ENCODE results near the gene CSF1R.

CSF1R gene

GRCh38 chr5:150085950-150086715 lies at the start of gene CSF1R:
Gene CSF1R, minus strand, starts transcription at chr5:150086554. Its CDS starts 127 bp downstream, at chr5:150086427.
- no peak for DNase-seq

- no peak for DNase-seq
Observed at GRCh38 chr5:150135557-150136304, 49.4 kb upstream of the CSF1R start.

DNA sequence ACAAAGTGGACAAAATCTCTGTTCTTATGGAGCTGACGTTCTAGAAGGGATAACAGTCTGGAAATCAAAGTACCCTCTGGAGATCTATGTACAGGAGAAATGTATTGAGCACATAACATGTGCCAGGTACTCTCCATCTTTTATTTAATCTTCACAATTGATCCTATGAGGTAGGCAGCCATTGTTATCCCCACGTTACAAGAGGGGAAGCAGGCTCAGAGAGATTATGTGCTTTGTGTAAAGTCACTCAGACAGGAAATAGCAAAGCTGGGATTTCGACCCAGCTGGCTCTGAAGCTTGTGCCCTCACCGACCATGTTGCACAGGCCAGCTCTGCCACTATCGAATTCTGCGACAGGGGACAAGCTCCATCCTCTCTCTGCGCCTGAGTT lies 47.8 kb upstream of the CSF1R start:
- DNase-seq = no peak

DNA sequence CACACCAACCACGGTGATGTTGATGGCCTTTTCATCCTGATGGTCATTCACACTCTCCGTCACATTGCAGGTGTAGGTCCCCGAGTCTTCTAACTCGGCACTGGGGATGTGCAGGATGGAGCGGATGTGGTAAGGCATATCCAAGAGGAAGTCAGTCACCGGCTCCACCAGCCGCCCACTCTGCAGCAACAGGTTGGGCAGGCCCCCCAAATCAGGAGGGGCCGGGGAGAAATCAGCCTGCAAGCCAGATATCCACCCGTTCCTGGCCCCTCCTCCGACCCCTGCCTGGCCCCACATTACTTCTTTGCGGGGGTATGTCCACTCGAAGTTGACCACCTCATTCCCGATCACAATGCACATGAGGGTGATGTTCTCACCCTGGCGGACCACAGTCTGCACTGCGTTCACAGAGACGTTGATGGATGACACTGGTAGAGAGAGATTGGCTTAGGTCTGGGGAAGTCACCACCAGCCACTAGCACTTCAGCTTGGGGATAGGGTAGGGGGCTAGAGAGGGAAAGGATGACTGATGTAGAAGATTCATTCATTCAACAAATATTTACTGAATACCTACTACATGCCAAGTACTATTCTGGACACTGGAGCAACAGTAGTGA lies 47.3 kb upstream of the CSF1R start:
- no peak for DNase-seq

- no peak for DNase-seq
Observed at GRCh38 chr5:150132740-150133139, 46.4 kb upstream of the CSF1R start.

DNA sequence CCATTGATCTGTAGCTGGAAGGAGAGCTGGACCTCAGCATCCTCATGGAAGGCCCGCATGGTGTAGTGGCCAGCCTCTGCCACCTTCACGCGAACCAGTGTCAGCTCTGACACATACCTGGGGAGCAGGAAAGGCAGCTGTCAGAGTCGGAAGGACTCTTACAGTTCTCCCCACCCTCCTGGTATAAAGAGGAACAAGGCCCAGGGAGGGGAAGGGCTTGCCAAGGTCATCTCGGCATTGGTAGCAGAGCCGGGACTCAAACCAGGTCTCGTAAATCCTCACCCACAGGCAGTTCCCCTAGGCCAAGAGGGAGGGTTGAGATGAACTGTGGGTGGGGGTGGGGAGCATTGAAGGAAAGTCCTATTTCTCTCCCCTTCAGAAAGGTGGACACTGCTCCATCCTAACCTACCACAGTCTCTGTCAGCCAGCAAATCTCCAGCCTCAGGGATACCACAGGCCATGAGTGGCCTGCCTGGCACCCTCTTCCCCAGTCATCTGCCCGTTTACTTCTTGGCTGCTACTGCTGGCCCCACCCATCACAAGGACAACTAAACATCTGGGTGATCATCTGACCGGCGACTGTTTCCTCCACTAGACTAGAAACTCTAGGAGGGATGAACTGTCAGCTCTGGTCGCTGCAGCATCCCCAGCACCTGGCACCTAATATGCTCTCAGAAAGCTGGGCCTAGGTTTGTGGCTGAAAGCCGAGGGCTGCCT lies 45.8 kb upstream of the CSF1R start:
- DNase-seq = no peak

GRCh38 chr5:150131461-150131860 lies 45.1 kb upstream of the CSF1R start:
- DNase-seq = no peak

DNA sequence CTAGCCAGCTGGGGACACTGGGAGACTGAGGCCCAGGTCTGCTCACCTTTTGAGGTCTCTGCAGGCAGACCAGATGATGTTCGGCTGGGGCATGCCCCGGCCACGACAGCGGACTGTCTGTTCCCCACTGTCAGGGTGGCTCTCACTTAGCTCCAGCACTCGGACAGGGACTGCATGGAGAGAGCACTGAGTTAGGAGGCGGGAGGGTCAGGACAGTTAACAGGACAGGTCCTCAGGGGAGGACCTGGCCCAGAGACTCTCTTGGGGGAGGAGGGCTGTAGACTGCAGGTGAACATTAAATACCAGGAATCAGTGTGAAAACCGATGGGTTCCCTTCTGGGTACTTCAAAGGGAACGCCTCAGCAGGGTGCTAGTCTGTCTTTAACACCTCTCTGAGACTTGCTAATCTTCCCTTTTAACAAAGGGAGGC lies 44.2 kb upstream of the CSF1R start:
- DNase-seq = no peak

- peak; percentile 63 for DNase-seq
Observed at GRCh38 chr5:150129813-150130492, 43.6 kb upstream of the CSF1R start.

- DNase-seq = no peak
Observed at GRCh38 chr5:150129454-150129812, 43.1 kb upstream of the CSF1R start.

- DNase-seq = no peak
Observed at GRCh38 chr5:150126921-150127265, 40.5 kb upstream of the CSF1R start.

- peak; percentile 13 for DNase-seq
Observed at GRCh38 chr5:150126199-150126920, 40.0 kb upstream of the CSF1R start.

DNA sequence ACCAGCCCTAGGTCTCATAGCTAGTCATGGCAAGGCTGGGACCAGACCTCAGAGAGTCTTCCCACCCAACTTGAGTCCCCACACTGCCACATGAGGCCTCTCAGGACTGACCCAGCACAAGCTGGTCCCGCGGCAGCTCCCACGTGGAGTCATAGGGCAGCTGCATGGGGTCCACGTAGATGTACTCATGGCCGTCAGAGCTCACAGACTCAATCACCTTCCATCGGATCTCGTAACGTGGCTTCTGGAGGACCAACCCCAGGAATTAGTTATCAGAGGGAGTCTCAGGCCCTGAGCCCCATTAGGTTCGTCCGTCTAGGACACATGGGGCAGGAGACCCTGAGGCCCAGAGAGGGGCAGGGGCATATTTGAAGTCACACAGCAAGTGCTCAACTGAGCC lies 39.0 kb upstream of the CSF1R start:
- no peak for DNase-seq

DNA sequence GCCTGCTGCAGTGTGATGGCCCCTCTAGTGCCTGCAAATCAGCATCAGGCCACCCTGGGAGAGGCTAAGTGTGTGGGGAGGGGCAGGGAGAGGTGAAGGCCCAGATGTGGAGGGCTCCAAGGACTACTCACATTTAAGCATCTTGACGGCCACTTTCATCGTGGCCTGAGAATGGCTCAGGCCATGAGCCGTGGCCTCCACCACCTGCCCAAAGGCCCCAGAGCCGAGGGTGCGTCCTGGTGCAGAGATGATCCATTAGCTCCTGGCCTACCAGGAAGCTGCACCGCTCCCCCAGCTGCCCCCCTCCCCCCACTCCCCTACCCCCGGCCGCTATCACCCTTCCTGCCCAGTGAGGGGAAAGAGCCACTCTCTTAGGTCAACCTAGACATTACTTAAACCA lies 38.2 kb upstream of the CSF1R start:
- no peak for DNase-seq

DNA sequence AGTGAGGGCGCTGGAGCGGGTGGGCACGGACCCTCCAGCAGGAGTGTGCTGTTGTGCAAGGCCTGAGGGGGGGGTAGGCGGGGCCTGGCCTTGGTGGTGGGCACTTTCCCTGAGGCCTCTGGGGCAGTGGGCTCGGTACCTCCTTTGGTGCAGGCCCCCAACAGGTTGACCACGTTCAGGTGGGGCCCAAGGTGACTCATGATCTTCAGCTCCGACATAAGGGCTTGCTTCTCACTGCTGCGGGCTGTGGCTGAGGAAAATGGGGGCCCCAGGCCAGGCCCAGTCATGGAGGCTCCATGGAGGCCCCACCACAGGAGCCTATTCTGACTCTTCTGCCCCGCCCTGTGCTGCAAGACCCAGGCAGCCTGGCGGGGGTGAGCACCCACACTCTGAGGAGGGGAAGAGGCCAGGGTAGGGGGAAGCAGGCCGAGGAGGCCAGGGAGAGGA lies 37.8 kb upstream of the CSF1R start:
- no peak for DNase-seq

- no peak for DNase-seq
Observed at GRCh38 chr5:150123542-150123941, 37.2 kb upstream of the CSF1R start.

- no peak for DNase-seq
Observed at GRCh38 chr5:150122536-150123481, 36.5 kb upstream of the CSF1R start.

DNA sequence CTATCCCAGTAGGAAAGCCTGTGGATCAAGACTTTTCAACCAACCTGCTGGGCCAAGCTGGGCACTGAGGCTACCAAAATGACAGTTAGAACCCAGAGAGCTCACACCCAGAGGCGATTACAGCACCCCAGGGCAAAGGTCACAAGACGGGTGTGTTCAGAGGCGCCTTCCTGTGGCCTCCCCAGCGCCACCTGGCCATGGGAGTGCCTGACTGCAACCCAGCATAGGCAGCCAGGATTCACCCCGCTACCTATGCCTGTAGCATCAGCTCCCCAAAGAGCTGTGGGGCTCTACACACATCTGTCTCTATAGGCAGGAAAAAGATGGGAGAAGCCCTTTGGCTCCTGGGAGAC lies 35.8 kb upstream of the CSF1R start:
- DNase-seq = peak; percentile 14

DNA sequence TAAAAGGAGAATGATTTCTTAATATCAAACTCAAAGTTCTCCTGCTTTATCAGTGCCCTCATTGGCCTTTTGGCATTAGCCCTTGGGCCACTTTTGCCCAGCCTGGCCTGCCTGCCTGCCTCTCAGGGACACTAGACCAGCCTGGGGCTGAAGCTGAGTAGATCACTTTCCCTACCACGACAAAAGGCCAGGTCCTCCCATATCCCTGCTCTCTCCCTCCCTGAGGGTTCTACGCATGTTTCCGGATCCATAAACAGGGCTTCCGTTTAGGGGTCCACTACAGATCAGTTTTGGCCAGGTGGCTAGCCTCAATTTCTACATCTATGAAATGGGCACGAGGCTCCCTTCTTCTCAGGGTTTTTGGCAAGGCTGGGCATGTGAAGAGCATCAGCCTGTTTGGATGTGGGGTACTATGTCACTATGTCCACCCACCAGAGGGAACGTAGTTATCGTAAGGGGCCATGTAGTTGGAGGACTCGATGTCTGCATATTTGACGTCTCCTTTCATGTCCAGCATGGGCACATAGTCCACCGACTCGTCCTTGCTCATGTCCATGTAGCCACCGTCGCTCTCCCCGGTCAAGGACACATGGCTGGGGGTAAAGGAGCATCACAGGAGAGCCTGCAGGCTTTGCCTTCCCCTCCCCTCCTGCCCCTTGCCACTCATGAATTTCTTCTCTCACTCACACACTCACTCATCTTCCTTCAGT lies 35.2 kb upstream of the CSF1R start:
- no peak for DNase-seq
